ENCODE results near the gene TRIM8. TPM values are rescaled to one million over a fixed set of nuclear protein-coding genes. Genes with fewer than 3 reads are reported as not detected.

The TRIM8 gene, protein sequence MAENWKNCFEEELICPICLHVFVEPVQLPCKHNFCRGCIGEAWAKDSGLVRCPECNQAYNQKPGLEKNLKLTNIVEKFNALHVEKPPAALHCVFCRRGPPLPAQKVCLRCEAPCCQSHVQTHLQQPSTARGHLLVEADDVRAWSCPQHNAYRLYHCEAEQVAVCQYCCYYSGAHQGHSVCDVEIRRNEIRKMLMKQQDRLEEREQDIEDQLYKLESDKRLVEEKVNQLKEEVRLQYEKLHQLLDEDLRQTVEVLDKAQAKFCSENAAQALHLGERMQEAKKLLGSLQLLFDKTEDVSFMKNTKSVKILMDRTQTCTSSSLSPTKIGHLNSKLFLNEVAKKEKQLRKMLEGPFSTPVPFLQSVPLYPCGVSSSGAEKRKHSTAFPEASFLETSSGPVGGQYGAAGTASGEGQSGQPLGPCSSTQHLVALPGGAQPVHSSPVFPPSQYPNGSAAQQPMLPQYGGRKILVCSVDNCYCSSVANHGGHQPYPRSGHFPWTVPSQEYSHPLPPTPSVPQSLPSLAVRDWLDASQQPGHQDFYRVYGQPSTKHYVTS
- total RNA-seq, result 55.1 and 57.5 TPM in 2 replicates

- intact Hi-C loops (cut with micrococcal nuclease), result loop anchor here (2.0 to 10.0 kb wide), 4 partner anchors 209 to 1289 kb away; partner anchors contain the start of genes BORCS7, BTRC, CUEDC2 and OGA
These were observed at the start of gene TRIM8 for GRCh38 chr10:102644066-102644645. TRIM8 (plus strand) TSS chr10:102644479; CDS start chr10:102644618, 139 bp downstream.

GRCh38 chr10:102595293-102595692 lies 49.0 kb upstream of the TRIM8 start:
- intact Hi-C loops (cut with micrococcal nuclease), result loop anchor here (5.0 kb wide), 1 partner anchor 368 kb away; the partner anchor contains the start of gene ELOVL3

DNA sequence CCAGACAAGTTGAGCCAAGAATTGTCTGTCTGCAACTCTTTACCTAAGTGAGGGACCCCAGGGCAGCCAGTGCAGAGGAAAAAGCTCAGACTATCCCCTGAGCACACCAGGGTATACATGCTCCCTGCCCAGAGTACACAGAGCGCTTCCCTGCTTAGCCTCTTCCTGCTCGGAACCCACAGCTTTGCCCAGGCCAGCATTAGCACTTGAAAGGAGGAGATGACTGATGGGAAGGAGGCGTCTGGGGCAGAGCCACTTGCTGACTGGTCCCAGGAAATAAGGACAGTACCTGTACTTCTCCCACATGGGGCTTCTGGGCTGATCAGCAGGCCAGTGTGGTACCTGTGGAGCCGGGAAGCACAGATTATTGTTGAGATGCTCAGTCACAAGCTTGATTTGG lies 48.4 kb upstream of the TRIM8 start:
- intact Hi-C loops (cut with micrococcal nuclease), result loop anchor here (5.0 kb wide), 1 partner anchor 369 kb away; the partner anchor contains the start of gene ELOVL3

- intact Hi-C loops (cut with micrococcal nuclease), result loop anchor here (5.0 kb wide), 1 partner anchor 369 kb away; the partner anchor contains the start of gene ELOVL3
These were observed 47.7 kb upstream of the TRIM8 start for GRCh38 chr10:102596506-102596971.

DNA sequence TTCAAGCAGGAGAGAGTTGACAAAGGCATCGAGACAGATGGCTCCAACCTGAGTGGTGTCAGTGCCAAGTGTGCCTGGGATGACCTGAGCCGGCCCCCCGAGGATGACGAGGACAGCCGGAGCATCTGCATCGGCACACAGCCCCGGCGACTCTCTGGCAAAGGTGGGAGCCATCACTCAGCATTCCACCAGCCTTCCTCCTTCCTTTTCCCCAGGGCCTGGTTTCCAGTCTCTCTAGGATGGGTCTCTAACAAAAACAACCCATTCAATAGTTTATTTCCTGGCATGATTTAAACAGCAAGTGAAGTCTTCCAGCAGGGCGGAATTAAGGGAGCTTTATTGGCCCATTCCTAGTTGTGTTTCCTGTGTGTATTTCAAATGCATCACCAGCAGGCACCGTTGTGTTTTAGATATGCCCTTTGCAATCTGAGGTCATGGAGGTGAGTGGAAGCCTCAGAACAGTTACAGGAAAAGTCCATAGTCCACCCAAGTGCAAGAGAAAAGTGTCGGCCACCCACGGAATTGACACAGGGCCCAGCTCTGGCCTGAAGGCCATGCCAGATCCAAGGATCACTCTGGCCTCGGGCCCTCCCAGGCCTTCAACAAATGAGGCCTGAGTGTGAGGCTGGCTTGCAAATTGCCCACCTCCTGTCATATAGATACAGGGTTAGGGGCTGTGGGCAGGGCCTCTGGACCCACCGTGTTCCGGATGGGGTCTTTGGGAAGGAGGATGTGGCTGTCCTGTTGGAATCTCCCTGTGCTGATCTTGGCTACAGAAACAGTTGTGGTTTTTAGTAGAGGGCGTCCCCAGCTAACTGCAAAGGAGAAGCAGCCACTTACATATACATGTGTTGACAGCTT lies 46.9 kb upstream of the TRIM8 start:
- intact Hi-C loops (cut with micrococcal nuclease), result loop anchor here (5.0 kb wide), 1 partner anchor 370 kb away; the partner anchor contains the start of gene ELOVL3

DNA sequence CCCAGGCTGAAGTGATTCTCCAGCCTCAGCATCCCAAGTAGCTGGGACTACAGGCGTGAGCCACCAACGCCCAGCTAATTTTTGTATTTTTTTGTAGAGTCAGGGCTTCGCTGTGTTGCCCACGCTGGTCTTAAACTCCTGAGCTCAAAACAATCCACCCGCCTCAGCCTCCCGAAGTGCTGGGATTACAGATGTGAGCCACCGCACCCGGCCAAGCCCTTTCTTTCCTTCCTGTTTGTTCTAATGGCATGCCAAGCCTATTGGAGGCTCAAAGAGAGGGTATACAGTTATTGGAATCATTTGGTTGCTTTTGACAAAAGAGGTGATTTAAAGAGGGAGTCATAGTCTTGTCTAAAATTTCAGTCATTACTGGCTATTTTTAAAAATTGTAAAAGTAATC lies 46.0 kb upstream of the TRIM8 start:
- intact Hi-C loops (cut with micrococcal nuclease), result loop anchor here (5.0 kb wide), 1 partner anchor 371 kb away; the partner anchor contains the start of gene ELOVL3

DNA sequence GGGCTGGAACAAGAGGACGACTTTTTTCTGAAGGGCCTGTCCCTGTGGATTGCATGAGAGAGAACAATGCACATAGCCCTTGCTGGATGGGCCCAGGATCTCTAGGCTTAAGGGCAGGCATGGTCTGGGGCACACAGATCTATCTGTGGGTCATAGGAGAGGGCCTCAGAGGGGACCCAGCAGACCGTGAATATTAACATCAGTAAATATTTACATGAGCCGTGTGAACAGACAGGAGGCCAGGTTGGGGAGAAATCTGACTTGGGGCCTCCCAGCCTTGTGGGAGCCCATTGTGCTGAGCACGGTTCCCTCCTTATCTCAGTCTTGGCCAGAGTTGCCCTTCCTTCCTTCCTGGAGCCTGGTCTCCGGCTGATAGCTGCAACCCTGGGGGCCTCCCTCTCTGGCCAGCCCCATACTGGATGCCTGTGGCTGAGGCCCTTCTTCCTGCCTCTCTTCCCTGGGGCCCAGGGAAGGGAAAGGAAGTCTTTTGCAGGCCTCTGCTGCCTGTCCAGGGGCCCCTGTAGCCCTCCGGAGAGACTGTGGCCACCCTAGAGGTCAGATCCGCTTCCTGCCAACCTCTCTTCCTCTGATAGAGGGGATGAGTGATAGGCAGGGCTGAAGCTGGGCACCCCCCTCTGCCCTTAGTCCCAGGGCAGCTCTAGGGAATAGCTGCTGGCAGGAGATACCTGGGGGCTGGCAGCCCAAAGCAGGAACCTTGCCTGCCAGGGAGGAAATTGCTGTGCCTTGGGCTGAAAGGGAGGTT lies 44.5 kb upstream of the TRIM8 start:
- intact Hi-C loops (cut with micrococcal nuclease), result loop anchor here (5.0 kb wide), 1 partner anchor 372 kb away; the partner anchor contains the start of gene ELOVL3

GRCh38 chr10:102600816-102601215 lies 43.5 kb upstream of the TRIM8 start:
- intact Hi-C loops (cut with micrococcal nuclease), result no loop called here

DNA sequence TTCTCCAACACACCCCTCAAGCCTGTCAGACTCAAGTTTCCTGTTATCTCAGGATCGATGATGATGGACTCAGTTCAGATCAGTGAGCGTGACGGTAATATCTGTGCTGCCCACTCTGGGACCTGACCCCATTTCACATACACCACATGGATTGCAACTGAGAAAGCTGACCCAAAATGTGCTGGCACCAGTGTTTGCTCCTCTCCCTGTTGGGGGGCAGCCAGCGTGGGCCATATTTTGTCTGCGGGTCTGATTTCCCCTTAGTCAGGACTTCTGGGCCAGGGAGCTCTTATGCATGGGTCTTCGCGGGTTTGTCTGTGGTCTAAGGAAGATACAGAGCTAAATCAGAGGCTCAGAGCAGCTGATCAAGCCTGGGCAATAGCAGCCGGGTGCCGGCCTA lies 42.6 kb upstream of the TRIM8 start:
- intact Hi-C loops (cut with micrococcal nuclease), result no loop called here

DNA sequence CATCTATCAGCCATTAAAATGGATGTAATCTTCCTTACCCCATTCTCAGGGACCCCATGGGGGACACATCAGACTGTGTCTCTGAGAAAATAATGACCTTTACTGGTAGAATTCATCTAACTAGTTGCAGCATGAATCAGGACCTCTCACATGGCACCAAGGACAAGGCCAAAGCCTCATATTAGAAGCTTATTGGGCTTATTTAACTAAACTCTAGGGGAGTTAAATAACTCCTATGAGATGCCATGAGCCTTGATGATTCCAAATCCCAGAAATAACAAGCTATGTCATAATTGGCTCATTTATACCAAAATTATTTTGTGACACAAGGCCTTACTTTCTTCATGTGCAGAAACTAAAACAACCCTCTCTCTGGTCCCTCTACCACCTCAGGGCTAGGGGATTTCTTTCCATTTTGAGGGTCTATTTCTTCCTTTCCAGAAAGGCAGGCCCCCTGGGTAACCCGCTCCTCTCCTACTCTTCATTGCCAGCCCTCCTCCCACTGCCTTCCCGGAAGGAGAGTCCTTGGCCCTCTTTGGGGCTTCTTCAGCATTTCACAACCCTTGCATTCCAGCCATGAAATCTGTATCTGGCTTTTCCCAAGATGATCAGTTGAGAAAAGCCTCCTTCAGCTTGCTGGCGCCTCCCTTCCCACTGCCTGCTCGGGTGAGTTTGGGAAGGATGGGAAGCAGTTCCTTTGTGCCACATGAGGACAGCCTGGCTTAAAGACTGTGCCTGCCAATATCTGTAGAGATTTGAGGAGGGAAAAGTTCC lies 41.8 kb upstream of the TRIM8 start:
- intact Hi-C loops (cut with micrococcal nuclease), result no loop called here

DNA sequence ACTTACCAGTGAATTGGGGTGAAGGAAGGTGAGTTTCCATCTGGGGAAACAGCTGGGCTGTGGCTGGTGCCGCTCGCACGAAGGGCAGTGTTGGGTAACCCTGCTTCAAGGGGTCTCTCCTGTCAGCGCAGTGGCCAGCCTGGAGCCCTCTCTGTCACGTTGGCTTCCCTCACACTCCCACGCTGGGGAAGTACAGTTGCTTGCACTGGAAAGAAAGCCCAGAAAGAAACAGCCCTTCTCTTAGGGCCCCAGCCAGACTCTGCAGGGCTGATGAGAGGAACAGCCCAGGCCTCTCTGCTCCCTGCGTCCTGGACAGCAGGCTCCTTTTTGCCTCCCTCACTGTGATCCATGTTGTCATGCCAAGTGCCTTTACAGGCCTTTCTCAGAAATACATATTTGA lies 40.3 kb upstream of the TRIM8 start:
- intact Hi-C loops (cut with micrococcal nuclease), result no loop called here

DNA sequence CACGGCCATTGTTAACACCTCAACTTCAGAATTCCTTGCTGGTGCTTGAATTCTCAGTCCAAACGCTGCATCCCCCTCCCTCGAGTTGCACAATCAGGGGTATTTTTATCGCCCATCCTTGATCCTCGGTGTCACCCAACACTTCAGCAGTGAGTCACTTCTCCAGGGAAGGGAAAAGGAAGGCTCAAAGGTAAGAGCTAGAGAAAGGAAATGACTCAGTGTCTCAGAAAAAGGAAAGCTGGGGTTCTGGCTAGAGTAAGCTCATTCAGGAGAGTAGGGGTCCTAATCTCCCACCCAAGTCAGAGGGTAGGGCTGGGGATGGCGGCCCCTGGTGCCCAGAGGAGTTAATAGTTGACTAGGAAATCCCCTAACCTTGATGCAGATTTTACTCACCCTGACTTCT lies 39.8 kb upstream of the TRIM8 start:
- intact Hi-C loops (cut with micrococcal nuclease), result no loop called here

- intact Hi-C loops (cut with micrococcal nuclease), result no loop called here
These were observed 38.6 kb upstream of the TRIM8 start for GRCh38 chr10:102605712-102606111.

DNA sequence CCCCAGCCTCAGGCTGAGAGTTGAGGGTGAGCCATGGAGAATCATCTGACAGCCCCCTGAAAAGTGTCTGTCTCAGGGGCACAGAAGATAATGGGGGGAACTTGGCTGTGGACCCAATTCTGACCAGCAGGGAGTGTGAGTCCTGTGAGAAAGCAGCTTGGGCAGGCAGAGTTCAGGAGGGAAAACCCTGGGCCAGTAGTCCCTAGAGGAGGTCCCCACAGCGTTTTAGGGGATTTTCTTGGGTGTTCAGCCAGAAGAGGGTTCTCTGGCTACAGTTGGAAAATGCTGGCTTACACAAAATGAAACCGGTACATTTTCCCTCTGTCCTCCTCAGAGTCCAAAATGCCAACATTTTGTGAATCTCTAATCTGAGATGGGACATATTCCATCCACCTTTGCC lies 35.8 kb upstream of the TRIM8 start:
- intact Hi-C loops (cut with micrococcal nuclease), result no loop called here

DNA sequence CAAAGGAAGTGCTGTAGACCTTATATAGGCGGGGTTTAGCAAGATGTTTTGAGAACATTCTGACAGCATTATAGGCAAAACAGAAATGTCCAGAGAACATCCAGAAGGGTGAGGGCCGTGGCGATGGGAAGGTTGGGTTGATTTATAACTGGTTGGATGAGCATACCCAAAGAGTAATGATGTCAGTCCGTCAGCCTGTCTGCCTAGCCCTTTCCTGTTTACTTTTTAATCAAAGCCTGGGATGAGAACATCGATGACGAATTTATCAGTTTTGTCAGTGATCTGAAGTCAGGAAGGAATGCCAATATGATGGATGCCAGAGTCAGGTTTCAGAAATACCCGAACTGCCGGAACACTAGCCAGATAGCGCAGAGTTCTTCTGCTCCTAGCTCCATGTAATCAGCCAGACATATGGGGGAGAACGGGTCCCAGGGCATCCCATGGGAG lies 33.8 kb upstream of the TRIM8 start:
- intact Hi-C loops (cut with micrococcal nuclease), result no loop called here

DNA sequence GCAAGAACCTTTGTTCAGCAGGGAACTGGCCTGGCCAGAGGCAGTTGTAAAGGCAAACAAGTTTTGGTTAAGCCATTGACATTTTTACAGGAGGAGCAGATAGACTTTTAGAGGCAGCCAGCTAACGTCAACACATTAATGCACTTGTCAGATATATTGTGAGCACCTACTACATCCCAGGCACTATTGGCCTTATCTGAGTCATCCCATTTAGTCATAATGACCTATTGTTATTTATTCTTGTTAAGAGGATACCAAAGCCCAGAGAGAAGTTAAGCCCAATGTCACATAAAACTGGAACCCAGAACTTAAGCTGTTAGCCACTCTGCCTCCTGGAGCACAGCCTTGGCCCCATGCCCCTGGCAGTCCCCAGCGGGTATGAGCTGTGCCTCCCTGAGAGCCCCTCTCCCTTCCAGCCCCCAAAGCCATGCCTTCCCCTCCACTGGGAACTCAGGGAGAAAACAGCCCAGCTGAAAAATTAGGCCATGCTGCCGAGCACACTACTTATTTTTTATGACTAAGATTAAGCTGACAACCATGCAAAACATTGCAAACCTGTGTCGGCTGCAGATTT lies 32.7 kb upstream of the TRIM8 start:
- intact Hi-C loops (cut with micrococcal nuclease), result no loop called here

DNA sequence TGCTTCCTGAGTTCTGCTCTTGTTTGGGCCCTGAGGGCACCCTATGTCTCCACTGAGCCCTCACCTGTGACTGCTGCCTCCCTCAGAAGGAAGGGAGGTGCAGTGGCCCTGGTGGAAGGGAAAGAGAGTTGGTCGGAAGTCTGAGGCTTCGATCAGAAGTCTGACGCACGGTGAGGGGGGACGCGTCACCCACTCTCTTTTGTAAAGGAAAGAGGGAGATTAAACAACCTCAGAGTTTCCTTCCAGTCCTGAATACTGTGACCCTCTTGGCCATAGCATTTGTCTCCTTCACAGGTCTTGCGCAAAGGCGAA lies 31.4 kb upstream of the TRIM8 start:
- intact Hi-C loops (cut with micrococcal nuclease), result no loop called here

DNA sequence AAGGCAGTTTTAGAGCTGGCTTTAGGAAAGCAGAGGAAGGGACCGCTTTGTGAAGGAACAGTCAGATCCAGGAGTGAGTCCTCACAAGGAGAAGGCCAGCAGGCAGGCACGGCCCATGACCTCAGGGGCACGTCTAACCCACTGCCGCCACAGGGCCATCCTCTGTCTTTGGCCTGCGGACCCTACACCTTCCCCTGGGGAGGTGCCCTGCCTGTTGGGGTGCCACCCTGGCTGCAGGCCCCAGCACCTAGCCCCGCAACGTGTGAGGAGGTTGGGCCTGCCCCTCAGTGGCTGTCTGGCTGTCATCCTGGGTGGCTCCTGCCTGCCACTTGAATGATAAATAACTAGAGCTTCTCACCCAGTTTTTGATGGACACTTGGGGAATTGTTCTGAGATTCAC lies 31.0 kb upstream of the TRIM8 start:
- intact Hi-C loops (cut with micrococcal nuclease), result no loop called here

- intact Hi-C loops (cut with micrococcal nuclease), result no loop called here
These were observed 30.5 kb upstream of the TRIM8 start for GRCh38 chr10:102613785-102614184.

All from T-helper 1 cell treated with Interleukin-12 subunit alpha and Interleukin-12 subunit beta and Interleukin-4 antibody, amounts not matched to agents 30 ng/mL and 1 ng/mL, for 36 hours (primary cell).